Activated naive CD4-positive, alpha-beta T cell treated with anti-CD3 and anti-CD28 coated beads, Interleukin-2, amount 50 U/mL, for 72 hours (primary cell): ENCODE results near the gene MORC1. TPM values are rescaled to one million over a fixed set of nuclear protein-coding genes. Genes with fewer than 3 reads are reported as not detected.
"Not testable (repeated sequence)": the region's sequence is repeated elsewhere in the genome, so short reads cannot be mapped to it uniquely, and the experiment has no call there.

Source experiments
- ATAC-seq, 2 donors: fragments of 150-1000 bp; cut with Tn5 transposase; 2 replicates each; pipeline ENCODE4 v1.10.0; 2021; ENCODE audit warnings: mild to moderate bottlenecking in 2 of 2, moderate library complexity in 2 of 2
- DNase-seq, 2 donors: peaks; one replicate each; pipeline ENCODE4 v3.0.0; 2021 to 2022; ENCODE audit warnings: low spot score in 2 of 2
- H3K27ac Mint-ChIP-seq, 2 donors: one replicate each; pipeline ENCODE4 v1.8.0; 2022; ENCODE audit warnings: mild to moderate bottlenecking in 2 of 2, mixed read lengths in 2 of 2
- H3K36me3 Mint-ChIP-seq, 2 donors: one replicate each; pipeline ENCODE4 v1.8.0; 2022; ENCODE audit warnings: mixed read lengths in 2 of 2
- H3K9me3 Mint-ChIP-seq, 2 donors: one replicate each; pipeline ENCODE4 v1.8.0; 2022; ENCODE audit warnings: mixed read lengths in 2 of 2
- total RNA-seq, 2 donors: library from RNA; stranded (reverse); gene quantifications; one replicate each; pipeline ENCODE4 v1.2.3, GENCODE V29; 2022

The MORC1 gene, protein sequence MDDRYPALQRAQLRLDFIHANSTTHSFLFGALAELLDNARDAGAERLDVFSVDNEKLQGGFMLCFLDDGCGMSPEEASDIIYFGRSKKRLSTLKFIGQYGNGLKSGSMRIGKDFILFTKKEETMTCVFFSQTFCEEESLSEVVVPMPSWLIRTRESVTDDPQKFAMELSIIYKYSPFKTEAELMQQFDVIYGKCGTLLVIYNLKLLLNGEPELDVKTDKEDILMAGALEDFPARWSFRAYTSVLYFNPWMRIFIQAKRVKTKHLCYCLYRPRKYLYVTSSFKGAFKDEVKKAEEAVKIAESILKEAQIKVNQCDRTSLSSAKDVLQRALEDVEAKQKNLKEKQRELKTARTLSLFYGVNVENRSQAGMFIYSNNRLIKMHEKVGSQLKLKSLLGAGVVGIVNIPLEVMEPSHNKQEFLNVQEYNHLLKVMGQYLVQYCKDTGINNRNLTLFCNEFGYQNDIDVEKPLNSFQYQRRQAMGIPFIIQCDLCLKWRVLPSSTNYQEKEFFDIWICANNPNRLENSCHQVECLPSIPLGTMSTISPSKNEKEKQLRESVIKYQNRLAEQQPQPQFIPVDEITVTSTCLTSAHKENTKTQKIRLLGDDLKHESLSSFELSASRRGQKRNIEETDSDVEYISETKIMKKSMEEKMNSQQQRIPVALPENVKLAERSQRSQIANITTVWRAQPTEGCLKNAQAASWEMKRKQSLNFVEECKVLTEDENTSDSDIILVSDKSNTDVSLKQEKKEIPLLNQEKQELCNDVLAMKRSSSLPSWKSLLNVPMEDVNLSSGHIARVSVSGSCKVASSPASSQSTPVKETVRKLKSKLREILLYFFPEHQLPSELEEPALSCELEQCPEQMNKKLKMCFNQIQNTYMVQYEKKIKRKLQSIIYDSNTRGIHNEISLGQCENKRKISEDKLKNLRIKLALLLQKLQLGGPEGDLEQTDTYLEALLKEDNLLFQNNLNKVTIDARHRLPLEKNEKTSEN
- not detected for total RNA-seq

GRCh38 chr3:109117939-109118338 is at the start of gene MORC1:
MORC1 (minus strand) TSS chr3:109118134; CDS start chr3:109118059, 75 bp downstream.
- peaks cover 5% of the 10 kb centered on the region in 2 donors for H3K9me3 Mint-ChIP-seq
- H3K36me3 Mint-ChIP-seq, result peaks cover 6% of the 10 kb centered on the region in 2 donors
- no peak for ATAC-seq
- no peak for DNase-seq
- H3K27ac Mint-ChIP-seq, result no peak within 1 kb of the TSS

- no peak overlapping the region for H3K27ac Mint-ChIP-seq
- H3K9me3 Mint-ChIP-seq, result no peaks in the 10 kb centered on the region
- DNase-seq (no peak), ATAC-seq (no peak)
- no peaks in the 10 kb centered on the region for H3K36me3 Mint-ChIP-seq
Observed at GRCh38 chr3:109165905-109166304, 48.0 kb upstream of the MORC1 start.

- peaks cover 0 to 3% of the 10 kb centered on the region in 2 donors for H3K9me3 Mint-ChIP-seq
- H3K27ac Mint-ChIP-seq, result no peak overlapping the region
- ATAC-seq, result no peak
- DNase-seq, result no peak
- H3K36me3 Mint-ChIP-seq, result no peaks in the 10 kb centered on the region
Observed at GRCh38 chr3:109161487-109162123, 43.7 kb upstream of the MORC1 start.

DNA sequence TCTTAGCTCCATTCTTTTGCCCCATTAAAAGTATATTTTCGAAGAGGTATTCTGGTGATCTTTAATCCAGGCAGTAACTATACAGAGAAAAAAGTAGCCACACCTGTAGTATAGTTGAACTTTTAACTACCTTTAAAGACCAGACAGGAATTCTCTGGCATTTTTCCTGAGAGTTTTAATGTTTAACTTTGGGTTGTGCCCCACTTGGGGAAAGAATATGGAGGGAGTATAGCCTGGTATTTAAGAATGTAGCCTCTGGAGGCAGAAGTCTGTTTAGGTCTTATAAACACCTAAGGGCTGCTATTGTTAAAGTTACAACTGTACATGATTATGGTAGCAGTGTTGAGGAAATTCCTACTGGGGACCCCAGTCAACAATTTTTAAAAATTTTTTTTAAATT is 37.9 kb upstream of the MORC1 start:
- no peak for ATAC-seq
- Mint-ChIP-seq H3K27ac (no peak overlapping the region), H3K36me3 (no peaks in the 10 kb centered on the region), H3K9me3 (peaks cover 0 to 3% of the 10 kb centered on the region in 2 donors)
- DNase-seq, result no peak

DNA sequence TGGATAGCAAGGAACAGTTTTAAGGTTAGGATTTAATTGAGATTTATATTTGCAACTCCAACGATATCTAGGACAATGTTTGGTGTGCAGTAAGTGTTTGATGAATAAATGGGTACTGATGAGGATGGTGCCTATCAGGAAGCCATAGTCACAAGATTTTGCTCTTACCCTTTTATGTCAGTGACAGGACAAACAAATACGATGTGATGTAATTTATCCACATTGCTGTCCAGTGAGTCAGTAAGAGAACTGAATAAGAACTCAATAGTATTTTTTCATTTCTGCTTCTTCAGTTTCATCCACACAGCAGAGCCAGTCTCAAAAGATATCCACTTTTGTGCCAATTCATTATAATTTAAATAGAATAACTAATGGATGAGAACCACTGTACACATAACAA is 37.0 kb upstream of the MORC1 start:
- H3K9me3 Mint-ChIP-seq, result peaks cover 0 to 3% of the 10 kb centered on the region in 2 donors
- ATAC-seq, result no peak
- H3K27ac Mint-ChIP-seq, result no peak overlapping the region
- no peak for DNase-seq
- no peaks in the 10 kb centered on the region for H3K36me3 Mint-ChIP-seq

GRCh38 chr3:109152320-109152719 is 34.4 kb upstream of the MORC1 start:
- H3K36me3 Mint-ChIP-seq, result no peaks in the 10 kb centered on the region
- ATAC-seq (no peak), DNase-seq (no peak)
- H3K27ac Mint-ChIP-seq, result no peak overlapping the region
- peaks cover 0 to 3% of the 10 kb centered on the region in 2 donors for H3K9me3 Mint-ChIP-seq

GRCh38 chr3:109149078-109149477 is 31.1 kb upstream of the MORC1 start:
- DNase-seq (no peak), ATAC-seq (no peak)
- Mint-ChIP-seq H3K9me3 (peaks cover 0 to 7% of the 10 kb centered on the region in 2 donors), H3K36me3 (no peaks in the 10 kb centered on the region), H3K27ac (no peak overlapping the region)

DNA sequence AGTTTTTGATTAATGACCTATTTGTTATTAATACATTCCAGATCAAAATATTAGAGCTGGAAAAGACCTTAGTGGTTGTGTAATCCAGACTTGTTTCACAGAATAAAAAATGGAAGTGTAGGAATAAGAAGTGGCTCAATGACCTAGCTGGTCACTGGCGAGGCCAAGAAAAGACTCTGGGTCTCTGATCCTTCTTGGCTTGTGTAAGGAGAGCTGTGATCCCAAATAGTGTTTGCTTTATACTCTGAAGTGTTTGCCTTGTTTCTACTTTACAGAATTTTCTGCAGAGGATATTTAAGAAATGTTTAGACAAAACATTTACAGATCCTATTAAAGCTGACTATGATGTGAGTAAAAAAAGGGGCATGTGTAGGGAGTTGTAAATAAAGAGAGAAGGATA is 25.7 kb upstream of the MORC1 start:
- Mint-ChIP-seq H3K9me3 (peaks cover 0 to 7% of the 10 kb centered on the region in 2 donors), H3K36me3 (no peaks in the 10 kb centered on the region), H3K27ac (no peak overlapping the region)
- DNase-seq (no peak), ATAC-seq (no peak)

DNA sequence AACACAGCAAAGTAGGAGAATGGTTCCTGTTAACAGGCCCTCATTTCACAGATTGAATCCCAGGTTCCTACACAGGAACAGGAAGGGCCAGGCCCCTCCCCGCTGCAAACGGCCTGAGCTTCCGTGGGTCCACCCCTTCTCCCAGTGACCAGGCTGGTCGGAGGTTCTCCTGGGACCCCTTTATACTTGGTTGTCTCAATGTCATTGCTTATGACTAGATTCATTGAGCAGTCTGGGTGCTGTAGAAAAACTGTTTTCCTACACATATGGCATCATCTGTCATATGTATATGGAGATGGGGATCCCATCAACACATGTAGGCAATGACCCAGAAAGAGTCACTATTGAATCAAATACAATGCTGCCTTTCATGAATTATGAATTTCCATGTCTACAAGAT is 22.4 kb upstream of the MORC1 start:
- H3K27ac Mint-ChIP-seq, result no peak overlapping the region
- ATAC-seq, result no peak
- no peak for DNase-seq
- no peaks in the 10 kb centered on the region for H3K9me3 Mint-ChIP-seq
- H3K36me3 Mint-ChIP-seq, result no peaks in the 10 kb centered on the region

GRCh38 chr3:109137761-109138160 is 19.8 kb upstream of the MORC1 start:
- H3K27ac Mint-ChIP-seq, result no peak overlapping the region
- ATAC-seq (no peak), DNase-seq (no peak)
- no peaks in the 10 kb centered on the region for H3K36me3 Mint-ChIP-seq
- no peaks in the 10 kb centered on the region for H3K9me3 Mint-ChIP-seq

DNA sequence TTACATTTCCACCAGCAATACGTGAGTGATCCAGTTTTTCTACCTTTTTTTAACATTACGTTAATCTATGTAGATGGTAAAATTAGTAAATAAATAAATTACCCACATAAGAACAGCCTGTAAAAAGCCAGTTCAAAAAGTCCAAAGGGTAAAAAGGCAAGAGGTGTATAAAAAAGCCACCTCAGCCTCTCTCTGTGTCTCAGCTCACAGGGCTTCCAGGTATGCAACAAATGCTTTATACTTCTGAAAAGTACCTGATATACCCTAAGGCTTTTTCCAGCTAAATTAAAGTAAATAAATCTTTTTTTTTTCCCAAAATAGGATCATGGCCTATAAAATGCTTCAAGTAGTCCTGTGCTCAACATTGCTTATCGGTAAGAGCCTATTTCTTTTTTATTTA is 18.6 kb upstream of the MORC1 start, which contains the start of gene C3orf85:
Gene C3orf85, plus strand, starts transcription at position 197 of the 400 bp plus-strand sequence. Its CDS starts 129 bp downstream, at position 326.
- ATAC-seq (no peak), DNase-seq (no peak)
- Mint-ChIP-seq H3K9me3 (no peaks in the 10 kb centered on the region), H3K27ac (no peak within 1 kb of the TSS), H3K36me3 (no peaks in the 10 kb centered on the region)

DNA sequence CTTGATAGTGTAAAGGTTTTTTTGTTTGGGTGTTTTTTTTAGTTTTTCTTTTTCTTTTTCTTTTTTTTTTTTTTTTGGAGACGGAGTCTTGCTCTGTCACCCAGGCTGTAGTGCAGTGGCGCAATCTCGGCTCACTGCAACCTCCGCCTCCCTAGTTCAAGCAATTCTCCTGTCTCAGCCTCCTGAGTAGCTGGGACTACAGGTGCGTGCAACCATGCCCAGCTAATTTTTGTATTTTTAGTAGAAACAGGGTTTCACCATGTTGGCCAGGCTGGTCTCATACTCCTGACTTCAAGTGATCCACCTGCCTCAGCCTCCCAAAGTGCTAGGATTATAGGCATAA is 15.5 kb upstream of the MORC1 start:
- not testable (repeated sequence) for H3K9me3 Mint-ChIP-seq, DNase-seq, ATAC-seq, H3K36me3 Mint-ChIP-seq, H3K27ac Mint-ChIP-seq

GRCh38 chr3:109132801-109133473 is 15.0 kb upstream of the MORC1 start:
- no peak for DNase-seq
- Mint-ChIP-seq H3K27ac (no peak overlapping the region), H3K36me3 (no peaks in the 10 kb centered on the region), H3K9me3 (peaks cover 4 to 5% of the 10 kb centered on the region in 2 donors)
- ATAC-seq, result no peak

DNA sequence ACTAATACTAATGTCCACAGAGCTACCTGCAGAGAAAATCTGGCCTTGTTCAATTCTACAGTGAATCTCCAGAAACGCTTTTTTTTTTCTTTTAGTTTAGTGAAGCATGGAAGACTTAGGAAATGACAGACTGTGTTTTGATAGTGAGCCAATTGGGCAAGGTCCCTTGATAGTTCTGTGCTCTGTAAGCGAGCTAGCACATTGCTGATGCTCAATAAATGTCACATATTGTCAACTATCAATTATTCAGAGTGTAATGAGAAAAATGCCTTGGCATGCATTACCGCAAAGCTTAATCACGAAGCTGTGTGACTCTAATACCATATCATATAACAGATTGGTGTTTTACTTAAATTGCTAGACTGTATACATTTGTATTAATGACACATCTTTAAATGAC is 13.3 kb upstream of the MORC1 start:
- ATAC-seq (no peak), DNase-seq (no peak)
- no peak overlapping the region for H3K27ac Mint-ChIP-seq
- peaks cover 4 to 5% of the 10 kb centered on the region in 2 donors for H3K9me3 Mint-ChIP-seq
- H3K36me3 Mint-ChIP-seq, result no peaks in the 10 kb centered on the region

GRCh38 chr3:109127553-109127952 is 9.6 kb upstream of the MORC1 start:
- Mint-ChIP-seq H3K9me3 (peaks cover 8% of the 10 kb centered on the region in 2 donors), H3K36me3 (peaks cover 4 to 5% of the 10 kb centered on the region in 2 donors), H3K27ac (no peak overlapping the region)
- DNase-seq (no peak), ATAC-seq (no peak)

- ATAC-seq (no peak), DNase-seq (no peak)
- H3K36me3 Mint-ChIP-seq, result peaks cover 7% of the 10 kb centered on the region in 2 donors
- H3K27ac Mint-ChIP-seq, result no peak overlapping the region
- H3K9me3 Mint-ChIP-seq, result peaks cover 10% of the 10 kb centered on the region in 2 donors
Observed at GRCh38 chr3:109125902-109126301, 8.0 kb upstream of the MORC1 start.
